Urinary bladder (tissue), 4 donors: Measurements from ENCODE around the gene MARCHF7. TPM values are rescaled to one million over a fixed set of nuclear protein-coding genes. Genes with fewer than 3 reads are reported as not detected.
"Not testable (repeated sequence)": the region's sequence is repeated elsewhere in the genome, so short reads cannot be mapped to it uniquely, and the experiment has no call there.

Experiments used
- DNase-seq: peaks from one replicate; pipeline ENCODE4 v3.0.0-alpha.2; 2015; ENCODE audit errors: extremely low spot score
- H3K27ac ChIP-seq: one replicate; pipeline ENCODE4 v1.5.1; 2013; ENCODE audit warnings: low read depth, mild to moderate bottlenecking, moderate library complexity
- H3K36me3 ChIP-seq: one replicate; pipeline ENCODE4 v1.6.1; 2013; ENCODE audit warnings: mild to moderate bottlenecking, moderate library complexity; ENCODE audit not compliant: insufficient read depth
- H3K4me1 ChIP-seq: one replicate; pipeline ENCODE4 v1.6.1; 2013; ENCODE audit warnings: mild to moderate bottlenecking, moderate library complexity; ENCODE audit not compliant: insufficient read depth
- H3K4me3 ChIP-seq: one replicate; pipeline ENCODE4 v1.5.1; 2013; ENCODE audit warnings: low read depth, low read length
- WGBS: extraction: QIAGEN DNeasy Blood & Tissue Kit; methylation state at CpG from one replicate; pipeline ENCODE4 v1.1.7; 2013; 5-methylcytosine and 5-hydroxymethylcytosine counted together
- polyA plus RNA-seq: library from polyadenylated mRNA; stranded (reverse); fragments of 200-250 nt; gene quantifications from one replicate; pipeline ENCODE4 v1.2.3, GENCODE V29; 2013
- total RNA-seq: library from RNA; depleted of rRNA; stranded (reverse); fragments of >200 nt; gene quantifications from one replicate; pipeline ENCODE4 v1.2.3, GENCODE V29; 2014
- donor health status: healthy with polysubstance abuse.
- donor health status: healthy.

MARCHF7 gene
- total and polyA plus RNA-seq, 2 donors: 65.3 to 212 TPM

DNA sequence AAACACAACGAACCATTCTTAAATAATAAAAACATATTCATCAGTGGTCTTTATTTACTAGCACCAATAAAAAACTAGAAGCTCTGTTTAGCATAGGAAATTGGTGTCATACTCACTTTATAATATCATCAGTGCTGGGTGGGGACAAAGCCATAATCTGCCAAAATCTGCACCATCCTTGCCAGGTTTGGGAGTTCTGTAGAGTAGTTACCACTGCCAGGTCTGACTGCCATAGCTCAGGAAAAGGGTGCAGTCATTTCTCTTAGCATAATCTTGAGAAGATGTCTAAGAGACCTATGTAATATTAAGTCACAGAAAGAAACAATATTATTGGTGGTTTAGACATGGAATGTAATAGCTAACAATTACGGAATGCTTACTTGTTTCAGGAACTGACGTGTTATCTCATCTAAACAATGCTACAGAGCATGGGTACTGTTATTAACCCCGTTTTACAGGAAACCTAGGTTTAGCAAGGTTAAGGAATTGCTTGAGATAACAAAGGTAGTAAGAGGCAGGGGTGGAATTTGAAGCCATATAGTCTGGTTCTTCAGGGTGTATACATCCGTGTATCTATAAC, 1.6 kb upstream of the MARCHF7 start:
- H3K4me1 ChIP-seq: no peaks in the 10 kb centered on the region
- no peak for DNase-seq
- WGBS: 63% methylated on average over 5 of the region's 5 CpGs
- no peaks in the 10 kb centered on the region for H3K36me3 ChIP-seq
- no peak overlapping the region for H3K27ac ChIP-seq
- no peak overlapping the region for H3K4me3 ChIP-seq

DNA sequence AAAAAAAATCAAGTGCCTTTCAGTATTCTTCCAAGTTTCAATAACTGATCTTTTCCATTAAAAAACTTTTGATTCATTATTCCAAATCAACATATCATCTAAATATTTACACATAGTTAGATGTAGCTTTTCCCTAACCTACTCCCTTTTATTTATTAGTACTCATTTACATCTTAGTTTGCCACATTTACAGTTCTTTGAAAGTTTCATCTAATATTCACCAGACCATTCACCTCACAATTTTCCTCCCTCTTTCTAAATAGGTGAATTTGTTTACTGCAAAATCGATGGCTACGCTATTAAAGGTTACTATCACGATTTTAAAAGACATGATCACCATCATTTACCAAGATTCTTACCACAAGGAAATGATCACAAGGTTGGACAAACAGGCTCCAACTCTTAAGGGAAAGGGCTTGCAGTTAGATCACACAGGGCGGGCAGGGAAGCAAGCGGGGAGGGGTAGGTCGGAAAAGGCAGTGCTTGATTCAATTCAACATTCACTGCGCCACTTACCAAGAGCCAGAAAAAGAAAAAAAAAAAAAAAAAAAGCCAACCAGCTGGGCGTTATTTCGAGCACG, 654 bp upstream of the MARCHF7 start:
- Histone ChIP-seq H3K36me3 (no peaks in the 10 kb centered on the region), H3K27ac (peak overlapping the region; percentile 95), H3K4me3 (peak overlapping the region; percentile 95), H3K4me1 (no peaks in the 10 kb centered on the region)
- DNase-seq: peak; percentile 36
- WGBS: 2% methylated on average over 10 of the region's 10 CpGs

DNA sequence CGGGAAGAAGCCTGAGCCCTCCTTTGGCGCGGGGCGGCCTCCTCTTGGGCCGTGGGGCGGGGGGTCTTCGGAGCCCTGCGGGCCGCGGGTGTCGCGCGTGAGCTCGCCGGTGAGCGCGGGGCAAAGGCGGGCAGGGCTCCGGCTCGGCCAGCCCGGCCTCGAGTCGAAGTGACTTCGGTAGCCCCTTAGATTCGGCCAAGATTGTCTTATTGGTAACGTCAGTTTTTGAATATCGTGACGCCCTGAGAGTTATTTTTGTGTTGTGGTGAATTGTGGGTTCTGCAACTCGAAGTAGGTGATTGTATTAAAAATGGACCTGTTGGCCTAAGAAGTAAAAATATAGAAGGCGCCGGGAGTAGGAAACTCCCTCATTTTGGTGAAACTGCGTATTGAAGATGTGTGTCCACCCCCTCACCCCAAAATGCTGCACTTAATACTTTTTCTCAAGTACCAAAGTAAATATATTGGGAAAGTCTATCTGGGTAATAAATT, 669 bp downstream of the MARCHF7 start:
- H3K27ac ChIP-seq: peak overlapping the region; percentile 95
- DNase-seq: peak; percentile 20
- peak overlapping the region; percentile 95 for H3K4me3 ChIP-seq
- no peaks in the 10 kb centered on the region for H3K4me1 ChIP-seq
- H3K36me3 ChIP-seq: no peaks in the 10 kb centered on the region
- WGBS: under 1% methylated on average over 32 of the region's 32 CpGs

DNA sequence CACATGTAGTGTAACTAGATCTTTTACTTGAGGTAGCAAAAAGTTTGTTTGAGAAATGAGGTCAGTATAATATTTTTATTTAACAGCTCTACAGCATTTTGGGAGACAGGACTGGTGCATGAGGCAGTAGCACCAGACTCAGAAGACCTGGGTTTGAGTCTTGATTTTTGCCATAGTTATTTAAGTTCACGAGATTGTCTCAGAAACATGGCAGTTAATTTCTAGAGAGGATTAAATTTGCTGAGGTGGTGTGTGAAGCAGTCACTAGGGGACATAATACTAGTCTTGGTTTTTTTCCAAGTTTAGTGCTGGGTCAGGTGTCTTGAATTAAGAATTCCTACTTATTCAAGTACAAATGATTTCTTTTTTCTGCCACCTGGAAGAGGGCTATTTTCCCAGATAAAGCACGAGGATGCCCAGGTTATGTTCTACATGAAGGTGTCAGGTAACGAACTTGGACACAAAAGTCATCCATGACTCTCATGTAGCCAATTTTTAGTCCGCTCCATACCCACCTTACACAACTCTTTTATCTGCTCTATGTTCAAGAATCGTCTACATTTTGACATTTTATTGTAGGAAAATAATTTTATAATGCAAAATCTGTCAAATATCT, 1.4 kb downstream of the MARCHF7 start:
- H3K4me1 ChIP-seq: no peaks in the 10 kb centered on the region
- H3K27ac ChIP-seq: peak overlapping the region; percentile 38
- 41% methylated on average over 5 of the region's 5 CpGs for WGBS
- H3K4me3 ChIP-seq: peak overlapping the region; percentile 95
- no peaks in the 10 kb centered on the region for H3K36me3 ChIP-seq
- no peak for DNase-seq

DNA sequence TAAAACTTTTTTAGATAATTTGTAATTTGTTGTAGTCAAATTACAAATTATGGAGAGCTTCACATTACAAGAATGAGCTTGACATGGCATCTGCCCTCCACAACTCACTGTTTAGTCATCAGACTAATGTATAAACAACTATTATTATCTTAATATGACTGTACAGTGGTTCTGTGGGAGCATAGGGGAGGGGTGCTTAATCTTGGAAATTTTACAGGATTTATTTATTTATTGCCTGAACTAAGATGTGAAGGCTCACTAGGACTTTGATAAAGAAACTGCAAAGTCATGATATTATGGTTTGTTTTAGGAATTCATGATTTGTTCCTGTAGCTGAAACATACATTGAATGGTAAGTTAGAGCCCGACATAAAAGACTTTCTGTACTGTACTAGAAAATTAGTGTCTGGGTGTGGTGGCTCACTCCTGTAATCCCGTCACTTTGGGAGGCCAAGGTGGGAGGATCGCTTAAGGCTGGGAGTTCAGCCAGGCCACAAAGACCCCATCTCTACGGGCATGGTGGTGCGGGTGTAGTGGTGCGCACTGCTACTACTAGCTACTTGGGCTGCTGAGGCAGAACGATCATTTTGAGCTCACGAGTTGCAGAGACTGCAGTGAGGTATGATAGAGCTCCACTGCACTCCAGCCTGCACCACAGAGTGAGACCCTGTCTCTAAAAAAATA, 2.1 kb downstream of the MARCHF7 start:
- no peak overlapping the region for H3K4me3 ChIP-seq
- no peaks in the 10 kb centered on the region for H3K36me3 ChIP-seq
- no peak overlapping the region for H3K27ac ChIP-seq
- no peaks in the 10 kb centered on the region for H3K4me1 ChIP-seq
- WGBS: 73% methylated on average over 8 of the region's 8 CpGs
- no peak for DNase-seq

DNA sequence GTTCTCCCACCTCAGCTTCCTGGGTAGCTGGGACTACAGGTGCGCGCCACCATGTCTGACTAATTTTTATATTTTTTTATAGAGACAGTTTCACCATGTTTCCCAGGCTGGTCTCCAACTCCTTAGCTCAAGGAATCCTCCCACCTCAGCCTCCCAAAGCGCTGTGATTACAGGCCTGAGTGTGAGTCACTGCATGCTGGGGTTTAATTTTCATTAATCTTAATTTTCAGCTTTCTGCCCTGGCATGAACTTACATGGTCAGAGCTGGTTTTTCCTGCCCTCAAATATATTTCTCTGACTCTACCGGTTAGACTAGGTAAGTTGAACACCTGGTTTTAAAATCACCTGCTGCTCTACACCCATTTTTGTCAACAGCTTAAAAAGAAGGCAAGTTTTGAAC, 3.1 kb downstream of the MARCHF7 start:
- H3K36me3 ChIP-seq: no peaks in the 10 kb centered on the region
- H3K4me1 ChIP-seq: no peaks in the 10 kb centered on the region
- 92% methylated on average over 4 of the region's 4 CpGs for WGBS
- no peak overlapping the region for H3K27ac ChIP-seq
- DNase-seq: no peak
- H3K4me3 ChIP-seq: no peak overlapping the region

DNA sequence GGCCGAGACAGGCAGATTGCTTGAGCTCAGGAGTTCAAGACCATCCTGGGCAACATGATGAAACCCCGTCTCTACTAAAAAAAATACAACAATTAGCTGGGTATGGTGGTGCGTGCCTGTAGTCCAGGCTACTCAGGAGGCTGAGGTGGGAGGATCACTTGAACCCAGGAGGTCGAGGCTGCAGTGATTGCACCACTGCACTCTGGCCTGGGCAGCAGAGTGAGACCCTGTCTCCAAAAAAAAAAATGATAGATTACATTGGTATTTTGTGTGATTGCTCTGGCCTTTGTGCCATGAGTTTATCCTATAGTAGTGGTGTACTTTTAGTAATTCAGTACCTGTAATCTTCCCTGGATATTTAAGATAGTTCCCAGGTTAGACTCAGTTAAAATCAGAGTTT, 4.1 kb downstream of the MARCHF7 start:
- not testable (repeated sequence) for H3K4me3 ChIP-seq, H3K36me3 ChIP-seq, H3K4me1 ChIP-seq, DNase-seq, H3K27ac ChIP-seq
- WGBS: 96% methylated on average over 4 of the region's 4 CpGs

DNA sequence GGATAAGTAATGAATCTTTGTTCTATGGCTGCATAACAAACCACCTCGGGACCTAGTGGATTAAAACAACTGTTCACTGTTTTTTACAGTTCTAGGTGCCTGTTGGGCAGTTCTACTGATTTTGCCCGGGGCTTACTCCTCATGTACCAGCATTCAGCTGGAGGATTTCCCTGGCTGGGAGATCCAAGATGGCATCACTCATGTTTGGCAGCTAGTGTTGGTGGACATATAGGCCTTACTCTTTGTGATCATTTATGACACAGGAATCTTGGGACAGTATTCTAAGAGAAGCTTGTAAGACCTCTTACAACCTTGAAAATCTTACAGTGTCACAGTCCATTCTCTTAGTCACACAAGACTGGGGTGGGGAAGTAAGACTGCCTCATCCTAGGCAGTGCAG, 4.6 kb downstream of the MARCHF7 start:
- WGBS: 96% methylated on average over 2 of the region's 2 CpGs
- no peak overlapping the region for H3K4me3 ChIP-seq
- H3K4me1 ChIP-seq: no peaks in the 10 kb centered on the region

DNA sequence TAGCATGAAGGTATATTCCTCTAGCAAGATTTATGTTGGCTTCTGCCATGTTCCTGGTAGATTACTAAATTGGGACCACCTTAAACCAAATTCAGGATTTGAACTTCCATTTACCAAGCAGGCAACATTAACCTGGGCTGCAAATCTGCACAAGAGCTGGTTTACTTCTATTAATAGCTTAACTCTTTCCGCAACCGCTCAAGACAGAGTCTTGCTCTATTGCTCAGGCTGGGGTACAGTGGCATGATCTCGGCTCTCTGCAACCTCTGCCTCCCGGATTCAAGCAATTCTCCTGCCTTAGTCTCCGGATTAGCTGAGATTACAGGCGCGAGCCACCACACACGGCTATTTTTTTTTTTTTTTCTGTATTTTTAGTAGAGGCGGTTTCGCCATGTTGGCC, 8.4 kb downstream of the MARCHF7 start:
- no peak for DNase-seq
- 95% methylated on average over 10 of the region's 10 CpGs for WGBS
- Histone ChIP-seq H3K4me1 (no peaks in the 10 kb centered on the region), H3K4me3 (no peak overlapping the region), H3K36me3 (no peaks in the 10 kb centered on the region), H3K27ac (no peak overlapping the region)

More for the DNA sequence above, 4.6 kb downstream of the MARCHF7 start:
- no peaks in the 10 kb centered on the region for H3K36me3 ChIP-seq
- H3K27ac ChIP-seq: no peak overlapping the region
- no peak for DNase-seq

DNA sequence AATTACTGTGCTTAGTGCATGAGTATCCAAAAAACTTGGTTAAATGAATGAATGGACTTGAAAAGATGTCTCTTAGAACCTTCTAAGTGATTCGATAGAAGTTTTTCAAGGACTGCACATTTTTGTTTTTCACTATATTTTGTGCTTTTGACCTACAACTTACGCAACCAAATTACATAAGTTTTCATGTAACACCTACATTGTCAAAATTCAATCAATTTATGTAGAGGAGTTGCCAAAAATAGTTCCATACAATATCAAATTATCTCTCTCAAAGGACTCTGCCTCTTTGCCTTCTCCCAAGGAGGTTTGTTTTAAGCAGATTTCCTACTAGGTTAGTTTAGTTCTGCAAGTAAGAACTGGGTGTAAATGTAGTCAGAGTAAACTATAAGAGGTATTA, 10.3 kb downstream of the MARCHF7 start:
- Histone ChIP-seq H3K36me3 (no peaks in the 10 kb centered on the region), H3K4me3 (no peak overlapping the region), H3K27ac (no peak overlapping the region), H3K4me1 (no peaks in the 10 kb centered on the region)
- 94% methylated on average over 2 of the region's 2 CpGs for WGBS
- DNase-seq: no peak

DNA sequence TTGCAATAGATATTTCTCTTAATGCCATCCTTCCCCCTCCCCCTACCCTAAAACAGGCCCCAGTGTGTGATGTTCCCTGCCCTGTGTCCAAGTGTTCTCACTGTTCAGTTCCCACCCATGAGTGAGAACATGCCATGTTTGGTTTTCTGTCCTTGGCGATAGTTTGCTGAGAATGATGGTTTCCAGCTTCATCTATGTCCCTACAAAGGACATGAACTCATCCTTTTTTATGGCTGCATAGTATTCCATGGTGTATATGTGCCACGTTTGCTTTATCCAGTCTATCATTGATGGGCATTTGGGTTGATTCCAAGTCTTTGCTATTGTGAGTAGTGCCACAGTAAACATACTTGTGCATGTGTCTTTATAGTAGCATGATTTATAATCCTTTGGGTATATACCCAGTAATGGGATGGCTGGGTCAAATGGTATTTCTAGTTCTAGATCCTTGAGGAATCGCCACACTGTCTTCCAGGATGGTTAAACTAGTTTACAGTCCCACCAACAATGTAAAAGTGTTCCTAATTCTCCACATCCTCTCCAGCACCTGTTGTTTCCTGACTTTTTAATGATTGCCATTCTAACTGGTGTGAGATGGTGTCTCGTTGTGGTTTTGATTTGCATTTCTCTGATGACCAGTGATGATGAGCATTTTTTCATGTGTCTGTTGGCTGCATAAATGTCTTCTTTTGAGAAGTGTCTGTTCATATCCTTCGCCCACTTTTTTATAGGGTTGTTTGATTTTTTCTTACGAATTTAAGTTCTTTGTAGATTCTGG, 12.7 kb downstream of the MARCHF7 start:
- not testable (repeated sequence) for H3K27ac ChIP-seq, H3K4me3 ChIP-seq, H3K4me1 ChIP-seq, DNase-seq, H3K36me3 ChIP-seq
- WGBS: 89% methylated on average over 6 of the region's 6 CpGs

DNA sequence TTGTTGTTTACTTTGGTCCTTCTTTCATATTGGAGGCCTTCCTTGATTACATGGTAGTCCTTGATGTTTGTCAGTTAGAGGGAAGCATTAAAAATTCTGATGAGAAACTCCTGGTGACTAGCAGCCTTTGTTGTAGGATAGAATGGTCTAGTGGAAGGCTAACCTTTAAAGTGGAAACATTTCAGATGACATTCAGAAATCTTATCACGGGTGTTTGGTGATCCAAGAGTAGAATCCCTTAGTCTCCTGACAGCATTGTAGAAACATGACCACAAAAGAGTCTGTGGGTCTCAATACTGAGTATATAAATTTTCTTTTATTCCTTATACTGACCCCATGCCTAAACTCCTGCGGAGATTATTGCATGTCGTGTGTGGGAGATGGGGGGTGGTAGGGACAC, 13.4 kb downstream of the MARCHF7 start:
- no peak for DNase-seq
- no peak overlapping the region for H3K4me3 ChIP-seq
- peaks cover under 1% of the 10 kb centered on the region for H3K36me3 ChIP-seq
- H3K4me1 ChIP-seq: no peaks in the 10 kb centered on the region
- no peak overlapping the region for H3K27ac ChIP-seq
- 92% methylated on average over 3 of the region's 3 CpGs for WGBS

DNA sequence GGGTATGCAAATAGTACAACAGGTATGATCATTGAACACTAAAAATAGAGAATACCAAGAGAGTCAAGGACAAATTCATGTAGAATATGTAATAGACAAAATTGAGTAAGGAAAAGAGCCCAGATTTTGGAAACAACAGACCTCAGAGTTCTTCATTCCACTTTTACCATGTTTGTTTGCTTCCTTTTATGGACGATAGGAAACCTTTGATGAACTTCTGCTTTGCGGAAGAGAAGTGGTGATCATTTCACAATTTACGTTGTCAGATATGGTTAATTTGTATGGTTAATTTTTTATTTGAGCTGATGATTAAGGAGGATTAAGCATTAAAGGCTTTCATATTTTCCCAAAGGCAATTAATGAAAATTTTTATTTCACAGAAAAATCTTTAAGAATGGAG, 16.3 kb downstream of the MARCHF7 start:
- Histone ChIP-seq H3K4me1 (no peaks in the 10 kb centered on the region), H3K36me3 (peaks cover 3% of the 10 kb centered on the region), H3K4me3 (no peak overlapping the region), H3K27ac (no peak overlapping the region)
- WGBS: 83% methylated on average over 3 of the region's 3 CpGs
- DNase-seq: no peak
